ENCODE measurements around the gene CYB5B.
"Not testable (repeated sequence)": the region's sequence is repeated elsewhere in the genome, so short reads cannot be mapped to it uniquely, and the experiment has no call there.

CYB5B gene

GRCh38 chr16:69410219-69410990 is 14.0 kb upstream of the CYB5B start:
- no peak for DNase-seq

- DNase-seq: no peak
These were observed 13.1 kb upstream of the CYB5B start for GRCh38 chr16:69411064-69411985.

- no peak for DNase-seq
These were observed 12.1 kb upstream of the CYB5B start for GRCh38 chr16:69412287-69412686.

GRCh38 chr16:69413045-69413664 is 11.3 kb upstream of the CYB5B start:
- DNase-seq: no peak

- no peak for DNase-seq
These were observed 6.8 kb upstream of the CYB5B start for GRCh38 chr16:69417520-69418199.

GRCh38 chr16:69419956-69420355 is 4.5 kb upstream of the CYB5B start:
- DNase-seq: no peak

GRCh38 chr16:69423189-69423588 is 1.2 kb upstream of the CYB5B start:
- no peak for DNase-seq

GRCh38 chr16:69424935-69425784 is 741 bp downstream of the CYB5B start:
- DNase-seq: no peak

- no peak for DNase-seq
These were observed 4.2 kb downstream of the CYB5B start for GRCh38 chr16:69428652-69429051.

- DNase-seq: not testable (repeated sequence)
These were observed 4.7 kb downstream of the CYB5B start for GRCh38 chr16:69429058-69429640.

- no peak for DNase-seq
These were observed 7.6 kb downstream of the CYB5B start for GRCh38 chr16:69431948-69432468.

GRCh38 chr16:69434066-69434465 is 9.6 kb downstream of the CYB5B start:
- DNase-seq: no peak

- no peak for DNase-seq
These were observed 11.8 kb downstream of the CYB5B start for GRCh38 chr16:69435977-69436820.

- no peak for DNase-seq
These were observed 12.5 kb downstream of the CYB5B start for GRCh38 chr16:69436896-69437295.

GRCh38 chr16:69438465-69438864 is 14.0 kb downstream of the CYB5B start:
- no peak for DNase-seq

- DNase-seq: no peak
These were observed 15.8 kb downstream of the CYB5B start for GRCh38 chr16:69440250-69440649.

- DNase-seq: not testable (repeated sequence)
These were observed 16.6 kb downstream of the CYB5B start for GRCh38 chr16:69441030-69441429.

- peak; percentile 7 for DNase-seq
These were observed 19.7 kb downstream of the CYB5B start for GRCh38 chr16:69443927-69444631.

- no peak for DNase-seq
These were observed 20.6 kb downstream of the CYB5B start for GRCh38 chr16:69444873-69445517.

Data from effector CD8-positive, alpha-beta T cell (primary cell).